ENCODE data around the gene MCIDAS. TPM values are rescaled to one million over a fixed set of nuclear protein-coding genes. Genes with fewer than 3 reads are reported as not detected.
A peak's percentile ranks its signal among the peaks of the same experiment; 100 is the strongest.

MCIDAS gene
- total RNA-seq, 1 experiment from 2014 or later: 0.39 TPM

DNA sequence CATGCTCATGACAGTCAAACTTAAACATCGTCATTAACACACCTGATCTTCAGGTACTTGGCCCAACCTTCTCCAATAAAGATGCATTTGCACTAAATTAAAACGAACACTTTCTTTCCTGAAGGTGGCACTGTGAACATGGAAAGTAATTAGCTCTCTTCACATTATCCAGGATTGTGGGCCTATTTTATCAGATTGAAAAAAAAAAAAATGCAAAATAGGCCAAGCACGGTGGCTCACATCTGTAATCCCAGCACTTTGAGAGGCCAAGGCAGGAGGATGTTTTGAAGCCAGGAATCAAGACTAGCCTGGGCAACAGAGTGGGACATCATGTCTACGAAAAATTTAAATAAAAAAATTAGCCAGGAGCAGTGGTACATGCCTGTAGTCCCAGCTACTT lies 39.7 kb downstream of the MCIDAS start:
- H3K18ac ChIP-seq (ENCODE audit: insufficient read length, low read depth, low read length): no peak overlapping the region
- Mint-ChIP-seq H3K27me3 (ENCODE audit: low read depth) (peaks cover 54% of the 10 kb centered on the region), H3K4me3 (no peak overlapping the region), H3K36me3 (ENCODE audit: insufficient read depth in 1 of 3, low read depth in 3 of 3) (no peaks in the 10 kb centered on the region), H3K27ac (no peak overlapping the region), H3K4me1 (no peaks in the 10 kb centered on the region), H3K9me3 (no peaks in the 10 kb centered on the region)
- TF ChIP-seq, protein P1, sequence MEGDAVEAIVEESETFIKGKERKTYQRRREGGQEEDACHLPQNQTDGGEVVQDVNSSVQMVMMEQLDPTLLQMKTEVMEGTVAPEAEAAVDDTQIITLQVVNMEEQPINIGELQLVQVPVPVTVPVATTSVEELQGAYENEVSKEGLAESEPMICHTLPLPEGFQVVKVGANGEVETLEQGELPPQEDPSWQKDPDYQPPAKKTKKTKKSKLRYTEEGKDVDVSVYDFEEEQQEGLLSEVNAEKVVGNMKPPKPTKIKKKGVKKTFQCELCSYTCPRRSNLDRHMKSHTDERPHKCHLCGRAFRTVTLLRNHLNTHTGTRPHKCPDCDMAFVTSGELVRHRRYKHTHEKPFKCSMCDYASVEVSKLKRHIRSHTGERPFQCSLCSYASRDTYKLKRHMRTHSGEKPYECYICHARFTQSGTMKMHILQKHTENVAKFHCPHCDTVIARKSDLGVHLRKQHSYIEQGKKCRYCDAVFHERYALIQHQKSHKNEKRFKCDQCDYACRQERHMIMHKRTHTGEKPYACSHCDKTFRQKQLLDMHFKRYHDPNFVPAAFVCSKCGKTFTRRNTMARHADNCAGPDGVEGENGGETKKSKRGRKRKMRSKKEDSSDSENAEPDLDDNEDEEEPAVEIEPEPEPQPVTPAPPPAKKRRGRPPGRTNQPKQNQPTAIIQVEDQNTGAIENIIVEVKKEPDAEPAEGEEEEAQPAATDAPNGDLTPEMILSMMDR (conservative IDR thresholded peaks at IDR 0.05): peak; percentile 57; the same call in 2 of the 3 replicates
- H4K91ac ChIP-seq (ENCODE audit: insufficient read length, low read depth, low read length): no peak overlapping the region
- no peak overlapping the region for H3K4ac ChIP-seq (ENCODE audit: low read depth, low read length)
- H2BK12ac ChIP-seq (ENCODE audit: insufficient read length, low read depth, low read length): no peak overlapping the region
- no peak overlapping the region for H2BK15ac ChIP-seq (ENCODE audit: low read depth, low read length)
- H4K8ac ChIP-seq (replicated peaks; ENCODE audit: insufficient read length, low read depth, low read length): no peak overlapping the region
- H3K14ac ChIP-seq (ENCODE audit: insufficient read depth, low read length): no peak overlapping the region
- no peaks in the 10 kb centered on the region for H4K20me1 ChIP-seq (ENCODE audit: control insufficient read depth, insufficient read depth, insufficient read length)
- no peak overlapping the region for H3K9ac ChIP-seq (ENCODE audit: extremely low read depth, insufficient read length, low read length)
- H3K79me1 ChIP-seq (ENCODE audit: insufficient read depth, low read depth, low read length, poor library complexity, severe bottlenecking): no peaks in the 10 kb centered on the region
- H3K4me1 ChIP-seq (ENCODE audit: insufficient read depth, low read length): no peaks in the 10 kb centered on the region
- no peaks in the 10 kb centered on the region for H3K27me3 ChIP-seq (ENCODE audit: insufficient read depth, low read length)
- H3K23ac ChIP-seq (ENCODE audit: insufficient read length, low read depth, low read length): no peak overlapping the region
- H3K79me2 ChIP-seq (ENCODE audit: insufficient read depth, low read length): no peaks in the 10 kb centered on the region
- no peak overlapping the region for H3K4me2 ChIP-seq (ENCODE audit: insufficient read depth, insufficient read length, low read length)
- no peak overlapping the region for H2BK20ac ChIP-seq (ENCODE audit: low read depth, low read length, poor library complexity, severe bottlenecking)
- no peak overlapping the region for H2AK5ac ChIP-seq (ENCODE audit: insufficient read length, low read length)
- no peak overlapping the region for H4K5ac ChIP-seq (ENCODE audit: insufficient read length, low read depth, low read length)
- H2BK5ac ChIP-seq (ENCODE audit: insufficient read length, low read length): no peak overlapping the region
- no peak overlapping the region for H2BK120ac ChIP-seq (ENCODE audit: low read depth, low read length, poor library complexity, severe bottlenecking)
- H3T11ph ChIP-seq (ENCODE audit: low read length): no peak overlapping the region
- H3K23me2 ChIP-seq (ENCODE audit: insufficient read length, low read depth, low read length, poor library complexity, severe bottlenecking): no peaks in the 10 kb centered on the region
- H3K56ac ChIP-seq (ENCODE audit: insufficient read length, low read depth, low read length): no peak overlapping the region
- no peak overlapping the region for H3K27ac ChIP-seq (ENCODE audit: insufficient read length, low read depth, low read length)
- WGBS (ENCODE audit: extremely low coverage, insufficient read length, low lambda C conversion rate): no CpG with 5 or more reads among the region's 4 CpGs
- no peak for DNase-seq
- no peak overlapping the region for H2AFZ ChIP-seq (ENCODE audit: low read length)
- H3K9me3 ChIP-seq (ENCODE audit: control insufficient read depth, low read depth, low read length): no peaks in the 10 kb centered on the region
